ENCODE data around the gene GH2. TPM values are rescaled to one million over a fixed set of nuclear protein-coding genes. Genes with fewer than 3 reads are reported as not detected.

Gene GH2
- total and polyA plus RNA-seq, 2 experiments from 2014 or later = 0.59 to 2.3 TPM

- TF ChIP-seq STAT1 (IDR thresholded peaks at IDR 0.05; ENCODE audit: unreplicated experiment) (no peak), EZH2phosphoT487 (IDR thresholded peaks at IDR 0.05; ENCODE audit: unreplicated experiment) (no peak), CTCF (conservative IDR thresholded peaks at IDR 0.05; ENCODE audit: low read depth in 2 of 2) (no peak), ETS1 (IDR thresholded peaks at IDR 0.05) (no peak)
These were observed 29.4 kb upstream of the GH2 start, which contains the start of gene CSHL1 (continued) for GRCh38 chr17:63911041-63911635.

- no peak for DNase-seq (ENCODE audit: low spot score)
- Mint-ChIP-seq H3K27ac (no peak overlapping the region), H3K4me1 (peaks cover 20% of the 10 kb centered on the region), H3K4me3 (no peak overlapping the region), H3K36me3 (ENCODE audit: low read depth) (no peaks in the 10 kb centered on the region), H3K9me3 (no peaks in the 10 kb centered on the region), H3K27me3 (ENCODE audit: insufficient read depth, low read depth, poor library complexity) (peaks cover 7% of the 10 kb centered on the region)
- Histone ChIP-seq H3K27me3 (ENCODE audit: insufficient read depth) (no peaks in the 10 kb centered on the region; the same call in 1 of the 2 replicates), H3K27ac (ENCODE audit: low read depth) (no peak overlapping the region), H3K4me1 (ENCODE audit: insufficient read depth) (no peaks in the 10 kb centered on the region; the same call in 1 of the 2 replicates), H3K9me2 (ENCODE audit: insufficient read depth) (no peaks in the 10 kb centered on the region), H3K4me2 (no peak overlapping the region), H3K4me3 (no peak overlapping the region), H3F3A (replicated peaks; ENCODE audit: low read depth) (no peaks in the 10 kb centered on the region), H3K79me2 (replicated peaks; ENCODE audit: insufficient read depth) (no peaks in the 10 kb centered on the region), H2AFZ (no peak overlapping the region), H3K36me3 (ENCODE audit: insufficient read depth) (no peaks in the 10 kb centered on the region), H4K20me1 (replicated peaks; ENCODE audit: insufficient read depth) (no peaks in the 10 kb centered on the region)
- ATAC-seq = no peak
- TF ChIP-seq ZNF331 (CRISPR knock-in tag; IDR thresholded peaks at IDR 0.05; ENCODE audit: low read depth) (no peak), STAT1 (IDR thresholded peaks at IDR 0.05; ENCODE audit: unreplicated experiment) (no peak), REST (IDR thresholded peaks at IDR 0.05; ENCODE audit: unreplicated experiment) (no peak), ETS1 (IDR thresholded peaks at IDR 0.05) (no peak), JUNB (IDR thresholded peaks at IDR 0.05; ENCODE audit: unreplicated experiment) (no peak), EZH2phosphoT487 (IDR thresholded peaks at IDR 0.05; ENCODE audit: unreplicated experiment) (no peak), ZNF462 (CRISPR knock-in tag; IDR thresholded peaks at IDR 0.05) (no peak)
These were observed 28.4 kb upstream of the GH2 start for GRCh38 chr17:63910096-63910495.

Data from GM23338 (cell line).